SK-N-SH treated with all-trans-retinoic acid at 6 μM for 48 hours (cell line): ENCODE measurements around the gene RPL18.

Source experiments
- ATAC-seq: fragments of 200-7000 bp; cut with Tn5 transposase; 3 replicates; pipeline ENCODE4 v1.9.1; 2020; ENCODE audit warnings: mild to moderate bottlenecking, moderate library complexity
- ARNTL ChIP-seq: fragments of 450-650 bp; formaldehyde crosslinking; IDR thresholded peaks from 2 replicates; pipeline ENCODE4 v1.5.0; 2020; ENCODE audit warnings: low read depth, mild to moderate bottlenecking, moderate library complexity, borderline replicate concordance
- BACH2 ChIP-seq: fragments of 250-450 bp; sonication (Bioruptor Pico); IDR thresholded peaks from 2 replicates; pipeline ENCODE4 v1.9.0; 2021; ENCODE audit warnings: mild to moderate bottlenecking, borderline replicate concordance
- GLIS3 ChIP-seq: fragments of 250-450 bp; sonication (Bioruptor Pico); IDR thresholded peaks from 2 replicates; pipeline ENCODE4 v1.5.0; 2020; ENCODE audit warnings: mild to moderate bottlenecking, moderate library complexity
- ISL1 ChIP-seq: fragments of 250-450 bp; sonication (Bioruptor Pico); IDR thresholded peaks from 2 replicates; pipeline ENCODE4 v2.1.2; 2022; ENCODE audit warnings: mild to moderate bottlenecking, moderate library complexity
- OSR1 ChIP-seq: fragments of 250-450 bp; sonication (Bioruptor Pico); IDR thresholded peaks from 2 replicates; pipeline ENCODE4 v1.8.0; 2022; ENCODE audit warnings: moderate library complexity, mild to moderate bottlenecking, inconsistent platforms
- PPARA ChIP-seq: fragments of 250-450 bp; sonication (Bioruptor Pico); IDR thresholded peaks from 2 replicates; pipeline ENCODE4 v1.5.0; 2020; ENCODE audit warnings: mild to moderate bottlenecking, borderline replicate concordance
- SNAI2 ChIP-seq: fragments of 250-450 bp; sonication (Bioruptor Pico); IDR thresholded peaks from 2 replicates; pipeline ENCODE4 v1.5.0; 2020; ENCODE audit warnings: mild to moderate bottlenecking, moderate library complexity
- TCF4 ChIP-seq: fragments of 250-450 bp; sonication (Bioruptor Pico); IDR thresholded peaks from 2 replicates; pipeline ENCODE4 v1.8.0; 2021; ENCODE audit warnings: mild to moderate bottlenecking, moderate library complexity, borderline replicate concordance
- TOX ChIP-seq: fragments of 250-450 bp; sonication (Bioruptor Pico); IDR thresholded peaks from 2 replicates; pipeline ENCODE4 v1.8.0; 2021; ENCODE audit warnings: mild to moderate bottlenecking, moderate library complexity, borderline replicate concordance
- ZC3H10 ChIP-seq: fragments of 250-450 bp; sonication (Bioruptor Pico); IDR thresholded peaks from 2 replicates; pipeline ENCODE4 v1.5.1; 2021; ENCODE audit warnings: mild to moderate bottlenecking, moderate library complexity
- ZFP3 ChIP-seq: fragments of 250-450 bp; sonication (Bioruptor Pico); IDR thresholded peaks from 2 replicates; pipeline ENCODE4 v1.5.0; 2020; ENCODE audit warnings: mild to moderate bottlenecking, moderate library complexity
- ZFP30 ChIP-seq: fragments of 450-650 bp; formaldehyde crosslinking; IDR thresholded peaks from 2 replicates; pipeline ENCODE4 v1.5.0; 2022; ENCODE audit warnings: mild to moderate bottlenecking, moderate library complexity
- ZNF565 ChIP-seq: fragments of 450-650 bp; formaldehyde crosslinking; conservative IDR thresholded peaks from 2 replicates; pipeline ENCODE4 v1.5.0; 2020; ENCODE audit warnings: low read depth, mild to moderate bottlenecking, moderate library complexity
- ZNF70 ChIP-seq: fragments of 450-650 bp; formaldehyde crosslinking; IDR thresholded peaks from 2 replicates; pipeline ENCODE4 v1.5.0; 2020; ENCODE audit warnings: mild to moderate bottlenecking, moderate library complexity
- ZNF8 ChIP-seq: fragments of 450-650 bp; formaldehyde crosslinking; IDR thresholded peaks from 2 replicates; pipeline ENCODE4 v1.5.0; 2020; ENCODE audit warnings: mild to moderate bottlenecking, moderate library complexity
- TF ChIP-seq, protein P1 (sequence below): fragments of 250-450 bp; sonication (Bioruptor Pico); IDR thresholded peaks from 2 replicates; pipeline ENCODE4 v1.8.0; 2020; ENCODE audit warnings: mild to moderate bottlenecking, moderate library complexity, borderline replicate concordance
- TF ChIP-seq, protein P2 (sequence below): fragments of 250-450 bp; sonication (Bioruptor Pico); IDR thresholded peaks from 2 replicates; pipeline ENCODE4 v1.5.1; 2021; ENCODE audit warnings: mild to moderate bottlenecking, moderate library complexity
- TF ChIP-seq, protein P3 (sequence below): fragments of 250-450 bp; sonication (Bioruptor Pico); IDR thresholded peaks from 2 replicates; pipeline ENCODE4 v1.5.1; 2020; ENCODE audit warnings: low read depth, mild to moderate bottlenecking, moderate library complexity
- TF ChIP-seq, protein P4 (sequence below): fragments of 250-450 bp; sonication (Bioruptor Pico); IDR thresholded peaks from 2 replicates; pipeline ENCODE4 v1.5.0; 2020; ENCODE audit warnings: mild to moderate bottlenecking, moderate library complexity
- TF ChIP-seq, protein P5 (sequence below): fragments of 250-450 bp; sonication (Bioruptor Pico); IDR thresholded peaks from 2 replicates; pipeline ENCODE4 v1.8.0; 2021; ENCODE audit warnings: low read depth, mild to moderate bottlenecking, moderate library complexity, borderline replicate concordance

The RPL18 gene

DNA sequence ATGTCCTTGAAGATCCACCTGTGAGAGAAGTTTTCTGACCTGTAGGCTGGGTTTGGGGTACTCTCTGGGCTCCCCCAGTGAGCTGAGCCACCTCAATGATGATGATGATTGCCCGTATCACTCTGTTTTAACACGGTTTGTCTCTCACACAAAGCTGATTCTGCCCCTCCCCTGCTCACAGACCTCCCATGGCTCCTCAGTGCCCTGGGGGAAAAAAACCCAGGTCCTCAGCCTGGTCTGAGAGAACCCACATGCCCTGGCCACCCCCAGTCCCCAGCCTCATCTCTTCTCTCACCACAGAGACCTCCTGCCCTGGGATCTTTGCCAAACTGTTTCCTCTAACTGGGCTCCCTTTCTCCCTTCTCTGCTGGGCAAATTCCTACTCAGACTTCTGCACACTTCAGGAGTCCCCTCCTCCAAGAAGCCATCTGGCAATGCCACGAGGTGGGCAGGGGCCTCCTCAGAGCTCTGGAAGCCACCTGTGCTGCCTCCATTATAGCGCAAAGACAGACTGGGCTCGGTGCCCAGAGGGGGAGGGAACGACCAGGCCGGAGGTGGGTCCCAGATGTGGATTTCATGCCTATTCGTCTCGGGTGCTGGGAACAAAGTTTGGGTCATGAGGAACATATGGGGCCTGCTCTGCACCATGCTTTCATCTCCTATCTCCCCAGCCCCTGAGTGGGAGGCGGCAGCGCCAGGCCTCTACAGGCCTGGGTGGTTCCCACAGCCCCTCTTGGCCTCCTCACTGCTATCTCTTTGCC, 35.5 kb upstream of the RPL18 start:
- TF ChIP-seq, protein P1, sequence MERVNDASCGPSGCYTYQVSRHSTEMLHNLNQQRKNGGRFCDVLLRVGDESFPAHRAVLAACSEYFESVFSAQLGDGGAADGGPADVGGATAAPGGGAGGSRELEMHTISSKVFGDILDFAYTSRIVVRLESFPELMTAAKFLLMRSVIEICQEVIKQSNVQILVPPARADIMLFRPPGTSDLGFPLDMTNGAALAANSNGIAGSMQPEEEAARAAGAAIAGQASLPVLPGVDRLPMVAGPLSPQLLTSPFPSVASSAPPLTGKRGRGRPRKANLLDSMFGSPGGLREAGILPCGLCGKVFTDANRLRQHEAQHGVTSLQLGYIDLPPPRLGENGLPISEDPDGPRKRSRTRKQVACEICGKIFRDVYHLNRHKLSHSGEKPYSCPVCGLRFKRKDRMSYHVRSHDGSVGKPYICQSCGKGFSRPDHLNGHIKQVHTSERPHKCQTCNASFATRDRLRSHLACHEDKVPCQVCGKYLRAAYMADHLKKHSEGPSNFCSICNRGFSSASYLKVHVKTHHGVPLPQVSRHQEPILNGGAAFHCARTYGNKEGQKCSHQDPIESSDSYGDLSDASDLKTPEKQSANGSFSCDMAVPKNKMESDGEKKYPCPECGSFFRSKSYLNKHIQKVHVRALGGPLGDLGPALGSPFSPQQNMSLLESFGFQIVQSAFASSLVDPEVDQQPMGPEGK (CRISPR knock-in tag) = no peak
- TF ChIP-seq PPARA (CRISPR knock-in tag) (no peak), TCF4 (peak; percentile 89; the same call in 1 of the 2 replicates), ZFP3 (CRISPR knock-in tag) (peak; percentile 63; the same call in 1 of the 2 replicates)
- TF ChIP-seq, protein P2, sequence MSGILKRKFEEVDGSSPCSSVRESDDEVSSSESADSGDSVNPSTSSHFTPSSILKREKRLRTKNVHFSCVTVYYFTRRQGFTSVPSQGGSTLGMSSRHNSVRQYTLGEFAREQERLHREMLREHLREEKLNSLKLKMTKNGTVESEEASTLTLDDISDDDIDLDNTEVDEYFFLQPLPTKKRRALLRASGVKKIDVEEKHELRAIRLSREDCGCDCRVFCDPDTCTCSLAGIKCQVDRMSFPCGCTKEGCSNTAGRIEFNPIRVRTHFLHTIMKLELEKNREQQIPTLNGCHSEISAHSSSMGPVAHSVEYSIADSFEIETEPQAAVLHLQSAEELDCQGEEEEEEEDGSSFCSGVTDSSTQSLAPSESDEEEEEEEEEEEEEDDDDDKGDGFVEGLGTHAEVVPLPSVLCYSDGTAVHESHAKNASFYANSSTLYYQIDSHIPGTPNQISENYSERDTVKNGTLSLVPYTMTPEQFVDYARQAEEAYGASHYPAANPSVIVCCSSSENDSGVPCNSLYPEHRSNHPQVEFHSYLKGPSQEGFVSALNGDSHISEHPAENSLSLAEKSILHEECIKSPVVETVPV (CRISPR knock-in tag) = no peak
- ATAC-seq = peak; percentile 43; the same call in 1 of the 3 replicates

DNA sequence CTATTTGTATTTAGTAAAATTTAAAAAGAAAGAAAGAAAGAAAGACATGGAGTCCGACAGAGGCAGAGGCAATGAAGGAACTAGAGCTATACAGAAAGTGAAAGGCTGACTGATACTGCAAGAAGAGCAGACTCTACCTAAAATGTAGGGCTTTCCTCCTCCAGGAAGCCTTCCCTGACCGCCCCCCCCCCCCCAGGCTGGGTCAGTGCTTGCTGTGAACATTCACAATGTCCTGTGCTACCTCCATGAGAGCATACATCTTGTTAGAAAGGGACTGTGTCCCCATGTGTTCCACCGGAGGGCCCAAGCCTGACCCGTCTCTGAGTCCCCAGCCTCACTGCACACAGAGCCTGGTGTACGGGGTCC, 32.7 kb upstream of the RPL18 start:
- TF ChIP-seq ARNTL (CRISPR knock-in tag) = no peak
- no peak for TF ChIP-seq GLIS3 (CRISPR knock-in tag)
- TF ChIP-seq, protein P1 (CRISPR knock-in tag) = no peak
- TF ChIP-seq ZNF8 = no peak
- no peak for TF ChIP-seq ZNF565 (CRISPR knock-in tag)
- TF ChIP-seq, protein P3, sequence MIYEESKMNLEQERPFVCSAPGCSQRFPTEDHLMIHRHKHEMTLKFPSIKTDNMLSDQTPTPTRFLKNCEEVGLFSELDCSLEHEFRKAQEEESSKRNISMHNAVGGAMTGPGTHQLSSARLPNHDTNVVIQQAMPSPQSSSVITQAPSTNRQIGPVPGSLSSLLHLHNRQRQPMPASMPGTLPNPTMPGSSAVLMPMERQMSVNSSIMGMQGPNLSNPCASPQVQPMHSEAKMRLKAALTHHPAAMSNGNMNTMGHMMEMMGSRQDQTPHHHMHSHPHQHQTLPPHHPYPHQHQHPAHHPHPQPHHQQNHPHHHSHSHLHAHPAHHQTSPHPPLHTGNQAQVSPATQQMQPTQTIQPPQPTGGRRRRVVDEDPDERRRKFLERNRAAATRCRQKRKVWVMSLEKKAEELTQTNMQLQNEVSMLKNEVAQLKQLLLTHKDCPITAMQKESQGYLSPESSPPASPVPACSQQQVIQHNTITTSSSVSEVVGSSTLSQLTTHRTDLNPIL = no peak
- no peak for TF ChIP-seq ZNF70 (CRISPR knock-in tag)
- TF ChIP-seq, protein P2 (CRISPR knock-in tag) = no peak
- TF ChIP-seq, protein P4, sequence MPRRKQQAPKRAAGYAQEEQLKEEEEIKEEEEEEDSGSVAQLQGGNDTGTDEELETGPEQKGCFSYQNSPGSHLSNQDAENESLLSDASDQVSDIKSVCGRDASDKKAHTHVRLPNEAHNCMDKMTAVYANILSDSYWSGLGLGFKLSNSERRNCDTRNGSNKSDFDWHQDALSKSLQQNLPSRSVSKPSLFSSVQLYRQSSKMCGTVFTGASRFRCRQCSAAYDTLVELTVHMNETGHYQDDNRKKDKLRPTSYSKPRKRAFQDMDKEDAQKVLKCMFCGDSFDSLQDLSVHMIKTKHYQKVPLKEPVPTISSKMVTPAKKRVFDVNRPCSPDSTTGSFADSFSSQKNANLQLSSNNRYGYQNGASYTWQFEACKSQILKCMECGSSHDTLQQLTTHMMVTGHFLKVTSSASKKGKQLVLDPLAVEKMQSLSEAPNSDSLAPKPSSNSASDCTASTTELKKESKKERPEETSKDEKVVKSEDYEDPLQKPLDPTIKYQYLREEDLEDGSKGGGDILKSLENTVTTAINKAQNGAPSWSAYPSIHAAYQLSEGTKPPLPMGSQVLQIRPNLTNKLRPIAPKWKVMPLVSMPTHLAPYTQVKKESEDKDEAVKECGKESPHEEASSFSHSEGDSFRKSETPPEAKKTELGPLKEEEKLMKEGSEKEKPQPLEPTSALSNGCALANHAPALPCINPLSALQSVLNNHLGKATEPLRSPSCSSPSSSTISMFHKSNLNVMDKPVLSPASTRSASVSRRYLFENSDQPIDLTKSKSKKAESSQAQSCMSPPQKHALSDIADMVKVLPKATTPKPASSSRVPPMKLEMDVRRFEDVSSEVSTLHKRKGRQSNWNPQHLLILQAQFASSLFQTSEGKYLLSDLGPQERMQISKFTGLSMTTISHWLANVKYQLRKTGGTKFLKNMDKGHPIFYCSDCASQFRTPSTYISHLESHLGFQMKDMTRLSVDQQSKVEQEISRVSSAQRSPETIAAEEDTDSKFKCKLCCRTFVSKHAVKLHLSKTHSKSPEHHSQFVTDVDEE (CRISPR knock-in tag) = no peak
- no peak for TF ChIP-seq OSR1 (CRISPR knock-in tag)
- TF ChIP-seq PPARA (CRISPR knock-in tag) = no peak
- no peak for TF ChIP-seq TOX
- TF ChIP-seq BACH2 (CRISPR knock-in tag) = no peak
- TF ChIP-seq ZFP30 (CRISPR knock-in tag) = no peak
- TF ChIP-seq ZFP3 (CRISPR knock-in tag) = no peak
- TF ChIP-seq SNAI2 (CRISPR knock-in tag) = no peak
- TF ChIP-seq ZC3H10 (CRISPR knock-in tag) = no peak
- TF ChIP-seq, protein P5, sequence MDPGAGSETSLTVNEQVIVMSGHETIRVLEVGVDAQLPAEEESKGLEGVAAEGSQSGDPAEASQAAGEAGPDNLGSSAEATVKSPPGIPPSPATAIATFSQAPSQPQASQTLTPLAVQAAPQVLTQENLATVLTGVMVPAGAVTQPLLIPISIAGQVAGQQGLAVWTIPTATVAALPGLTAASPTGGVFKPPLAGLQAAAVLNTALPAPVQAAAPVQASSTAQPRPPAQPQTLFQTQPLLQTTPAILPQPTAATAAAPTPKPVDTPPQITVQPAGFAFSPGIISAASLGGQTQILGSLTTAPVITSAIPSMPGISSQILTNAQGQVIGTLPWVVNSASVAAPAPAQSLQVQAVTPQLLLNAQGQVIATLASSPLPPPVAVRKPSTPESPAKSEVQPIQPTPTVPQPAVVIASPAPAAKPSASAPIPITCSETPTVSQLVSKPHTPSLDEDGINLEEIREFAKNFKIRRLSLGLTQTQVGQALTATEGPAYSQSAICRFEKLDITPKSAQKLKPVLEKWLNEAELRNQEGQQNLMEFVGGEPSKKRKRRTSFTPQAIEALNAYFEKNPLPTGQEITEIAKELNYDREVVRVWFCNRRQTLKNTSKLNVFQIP (CRISPR knock-in tag) = no peak
- TF ChIP-seq ISL1 (CRISPR knock-in tag) = no peak
- no peak for ATAC-seq
